GM23338 (cell line): ENCODE results near the gene TTC17. TPM values are rescaled to one million over a fixed set of nuclear protein-coding genes. Genes with fewer than 3 reads are reported as not detected.

Source experiments
- ATAC-seq: fragments of 200-7000 bp; cut with Tn5 transposase; 3 replicates; pipeline ENCODE4 v1.9.1; 2020
- DNase-seq: peaks from one replicate; pipeline ENCODE4 v3.0.0-alpha.2; 2015; ENCODE audit warnings: low spot score
- H2AFZ ChIP-seq: fragments of 200-600 bp; sonication (generic); 2 replicates; pipeline ENCODE4 v1.8.0; 2016; ENCODE audit warnings: antibody characterized with exemption, mild to moderate bottlenecking, moderate library complexity
- H3F3A ChIP-seq: fragments of 200-600 bp; sonication (generic); replicated peaks from 2 replicates; pipeline ENCODE4 v1.8.0; 2017; ENCODE audit warnings: antibody characterized with exemption, mixed run types, low read depth
- H3K27ac ChIP-seq: fragments of 200-600 bp; sonication (generic); 2 replicates; pipeline ENCODE4 v1.6.1; 2016; ENCODE audit warnings: low read depth
- H3K27me3 ChIP-seq: fragments of 200-600 bp; sonication (generic); 2 replicates; pipeline ENCODE4 v1.8.0; 2016; ENCODE audit warnings: mild to moderate bottlenecking, mixed run types, moderate library complexity; ENCODE audit not compliant: insufficient read depth
- H3K36me3 ChIP-seq: fragments of 200-600 bp; sonication (generic); 2 replicates; pipeline ENCODE4 v1.8.0; 2016; ENCODE audit warnings: mild to moderate bottlenecking; ENCODE audit not compliant: insufficient read depth
- H3K4me1 ChIP-seq: fragments of 200-600 bp; sonication (generic); 2 replicates; pipeline ENCODE4 v1.8.0; 2016; ENCODE audit warnings: mild to moderate bottlenecking, moderate library complexity; ENCODE audit not compliant: insufficient read depth
- H3K4me2 ChIP-seq: fragments of 200-600 bp; sonication (generic); 2 replicates; pipeline ENCODE4 v1.7.1; 2017; ENCODE audit warnings: mixed run types
- H3K4me3 ChIP-seq: fragments of 200-600 bp; sonication (generic); 2 replicates; pipeline ENCODE4 v1.6.1; 2016; ENCODE audit warnings: mixed run types
- H3K79me2 ChIP-seq: fragments of 200-600 bp; sonication (generic); replicated peaks from 2 replicates; pipeline ENCODE4 v1.8.0; 2017; ENCODE audit warnings: mild to moderate bottlenecking; ENCODE audit not compliant: insufficient read depth
- H3K9me2 ChIP-seq: fragments of 200-600 bp; sonication (generic); 2 replicates; pipeline ENCODE4 v1.8.0; 2017; ENCODE audit not compliant: insufficient read depth
- H4K20me1 ChIP-seq: fragments of 200-600 bp; sonication (generic); replicated peaks from 2 replicates; pipeline ENCODE4 v1.8.0; 2017; ENCODE audit warnings: mild to moderate bottlenecking; ENCODE audit not compliant: insufficient read depth
- H3K27ac Mint-ChIP-seq: 2 replicates; pipeline ENCODE4 v1.8.0; 2020; ENCODE audit warnings: inconsistent platforms, mild to moderate bottlenecking, moderate library complexity, mixed read lengths
- H3K27me3 Mint-ChIP-seq: 3 replicates; pipeline ENCODE4 v1.8.0; 2022; ENCODE audit warnings: low read depth, mild to moderate bottlenecking, moderate library complexity, mixed read lengths, inconsistent platforms; ENCODE audit not compliant: insufficient read depth, poor library complexity
- H3K36me3 Mint-ChIP-seq: 3 replicates; pipeline ENCODE4 v1.8.0; 2021; ENCODE audit warnings: low read depth, mild to moderate bottlenecking, inconsistent platforms, moderate library complexity, mixed read lengths
- H3K4me1 Mint-ChIP-seq: 3 replicates; pipeline ENCODE4 v1.8.0; 2020; ENCODE audit warnings: mild to moderate bottlenecking, inconsistent platforms, mixed read lengths
- H3K4me3 Mint-ChIP-seq: 3 replicates; pipeline ENCODE4 v1.8.0; 2021; ENCODE audit warnings: moderate library complexity, mild to moderate bottlenecking, inconsistent platforms, mixed read lengths
- H3K9me3 Mint-ChIP-seq: 3 replicates; pipeline ENCODE4 v1.8.0; 2020; ENCODE audit warnings: moderate library complexity, mild to moderate bottlenecking, inconsistent platforms, mixed read lengths
- CREB1 ChIP-seq: fragments of 250-450 bp; sonication (Bioruptor Pico); IDR thresholded peaks from 2 replicates; pipeline ENCODE4 v1.5.0; 2020; ENCODE audit warnings: low read depth, mild to moderate bottlenecking, moderate library complexity
- EZH2 ChIP-seq: fragments of 200-600 bp; sonication (generic); IDR thresholded peaks from one replicate; pipeline ENCODE4 v1.8.0; 2017; ENCODE audit warnings: antibody characterized with exemption, mild to moderate bottlenecking, low read depth; ENCODE audit not compliant: unreplicated experiment
- EZH2phosphoT487 ChIP-seq: fragments of 200-600 bp; sonication (generic); IDR thresholded peaks from one replicate; pipeline ENCODE4 v1.8.1; 2018; ENCODE audit warnings: antibody characterized with exemption; ENCODE audit not compliant: unreplicated experiment
- POLR2AphosphoS5 ChIP-seq: IDR thresholded peaks from 2 replicates; pipeline ENCODE4 v1.6.1; 2016; ENCODE audit warnings: antibody characterized with exemption, low read depth
- STAT1 ChIP-seq: IDR thresholded peaks from one replicate; pipeline ENCODE4 v1.6.1; 2016; ENCODE audit warnings: antibody characterized with exemption; ENCODE audit not compliant: unreplicated experiment
- ZNF331 ChIP-seq: fragments of 250-450 bp; sonication (Bioruptor Pico); IDR thresholded peaks from 2 replicates; pipeline ENCODE4 v1.5.0; 2020; ENCODE audit warnings: low read depth, mild to moderate bottlenecking, moderate library complexity
- polyA plus RNA-seq: library from polyadenylated mRNA; unstranded; fragments of >200 nt; fragmentation: Nextera tagmentation; extraction: Ambion mirVana; gene quantifications from 2 replicates; pipeline ENCODE4 v1.2.1, GENCODE V29; 2016
- total RNA-seq: library from RNA; depleted of rRNA; stranded (reverse); fragments of >200 nt; shearing (Covaris generic); gene quantifications from 2 replicates; pipeline ENCODE4 v1.2.3, GENCODE V29; 2014
- TF ChIP-seq, protein P1 (sequence below): IDR thresholded peaks from one replicate; pipeline ENCODE4 v1.6.1; 2018; ENCODE audit warnings: antibody characterized with exemption; ENCODE audit not compliant: unreplicated experiment
- TF ChIP-seq, protein P2 (sequence below): fragments of 250-450 bp; sonication (Bioruptor Pico); IDR thresholded peaks from 2 replicates; pipeline ENCODE4 v1.5.0; 2020; ENCODE audit warnings: mild to moderate bottlenecking, moderate library complexity

The TTC17 gene
- total and polyA plus RNA-seq, 2 experiments from 2014 or later = 59.3 to 87.9 TPM

DNA sequence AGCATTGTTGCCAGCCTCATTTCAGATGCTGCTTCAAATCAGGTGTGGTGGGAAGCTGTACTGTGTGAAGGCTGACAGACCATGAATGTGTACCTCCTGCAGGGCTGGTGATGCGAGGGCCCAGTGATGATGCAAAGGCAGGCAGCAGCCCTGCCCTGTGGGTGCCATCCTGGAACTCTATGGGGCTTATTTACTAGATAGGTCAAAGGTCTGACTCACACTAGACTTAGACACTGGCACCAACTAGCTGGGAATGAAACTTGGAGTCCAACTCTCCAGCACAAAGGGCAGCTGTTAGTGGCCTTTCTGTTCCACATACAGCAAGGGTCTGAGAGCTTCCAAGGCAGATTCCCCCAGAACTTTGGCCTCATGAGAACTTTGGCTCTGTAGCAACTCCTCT, 138.4 kb downstream of the TTC17 start:
- Histone ChIP-seq H3F3A (no peaks in the 10 kb centered on the region), H3K4me1 (no peaks in the 10 kb centered on the region), H3K27ac (no peak overlapping the region), H3K79me2 (no peaks in the 10 kb centered on the region), H2AFZ (no peak overlapping the region), H3K4me3 (no peak overlapping the region), H3K9me2 (no peaks in the 10 kb centered on the region), H3K27me3 (no peaks in the 10 kb centered on the region), H3K4me2 (no peak overlapping the region), H4K20me1 (no peaks in the 10 kb centered on the region), H3K36me3 (peaks cover 6% of the 10 kb centered on the region; the same call in 1 of the 2 replicates)
- TF ChIP-seq CREB1 (CRISPR knock-in tag) (no peak), EZH2phosphoT487 (no peak), EZH2 (no peak), STAT1 (no peak), ZNF331 (CRISPR knock-in tag) (no peak), POLR2AphosphoS5 (no peak)
- TF ChIP-seq, protein P1, sequence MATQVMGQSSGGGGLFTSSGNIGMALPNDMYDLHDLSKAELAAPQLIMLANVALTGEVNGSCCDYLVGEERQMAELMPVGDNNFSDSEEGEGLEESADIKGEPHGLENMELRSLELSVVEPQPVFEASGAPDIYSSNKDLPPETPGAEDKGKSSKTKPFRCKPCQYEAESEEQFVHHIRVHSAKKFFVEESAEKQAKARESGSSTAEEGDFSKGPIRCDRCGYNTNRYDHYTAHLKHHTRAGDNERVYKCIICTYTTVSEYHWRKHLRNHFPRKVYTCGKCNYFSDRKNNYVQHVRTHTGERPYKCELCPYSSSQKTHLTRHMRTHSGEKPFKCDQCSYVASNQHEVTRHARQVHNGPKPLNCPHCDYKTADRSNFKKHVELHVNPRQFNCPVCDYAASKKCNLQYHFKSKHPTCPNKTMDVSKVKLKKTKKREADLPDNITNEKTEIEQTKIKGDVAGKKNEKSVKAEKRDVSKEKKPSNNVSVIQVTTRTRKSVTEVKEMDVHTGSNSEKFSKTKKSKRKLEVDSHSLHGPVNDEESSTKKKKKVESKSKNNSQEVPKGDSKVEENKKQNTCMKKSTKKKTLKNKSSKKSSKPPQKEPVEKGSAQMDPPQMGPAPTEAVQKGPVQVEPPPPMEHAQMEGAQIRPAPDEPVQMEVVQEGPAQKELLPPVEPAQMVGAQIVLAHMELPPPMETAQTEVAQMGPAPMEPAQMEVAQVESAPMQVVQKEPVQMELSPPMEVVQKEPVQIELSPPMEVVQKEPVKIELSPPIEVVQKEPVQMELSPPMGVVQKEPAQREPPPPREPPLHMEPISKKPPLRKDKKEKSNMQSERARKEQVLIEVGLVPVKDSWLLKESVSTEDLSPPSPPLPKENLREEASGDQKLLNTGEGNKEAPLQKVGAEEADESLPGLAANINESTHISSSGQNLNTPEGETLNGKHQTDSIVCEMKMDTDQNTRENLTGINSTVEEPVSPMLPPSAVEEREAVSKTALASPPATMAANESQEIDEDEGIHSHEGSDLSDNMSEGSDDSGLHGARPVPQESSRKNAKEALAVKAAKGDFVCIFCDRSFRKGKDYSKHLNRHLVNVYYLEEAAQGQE = no peak
- TF ChIP-seq, protein P2, sequence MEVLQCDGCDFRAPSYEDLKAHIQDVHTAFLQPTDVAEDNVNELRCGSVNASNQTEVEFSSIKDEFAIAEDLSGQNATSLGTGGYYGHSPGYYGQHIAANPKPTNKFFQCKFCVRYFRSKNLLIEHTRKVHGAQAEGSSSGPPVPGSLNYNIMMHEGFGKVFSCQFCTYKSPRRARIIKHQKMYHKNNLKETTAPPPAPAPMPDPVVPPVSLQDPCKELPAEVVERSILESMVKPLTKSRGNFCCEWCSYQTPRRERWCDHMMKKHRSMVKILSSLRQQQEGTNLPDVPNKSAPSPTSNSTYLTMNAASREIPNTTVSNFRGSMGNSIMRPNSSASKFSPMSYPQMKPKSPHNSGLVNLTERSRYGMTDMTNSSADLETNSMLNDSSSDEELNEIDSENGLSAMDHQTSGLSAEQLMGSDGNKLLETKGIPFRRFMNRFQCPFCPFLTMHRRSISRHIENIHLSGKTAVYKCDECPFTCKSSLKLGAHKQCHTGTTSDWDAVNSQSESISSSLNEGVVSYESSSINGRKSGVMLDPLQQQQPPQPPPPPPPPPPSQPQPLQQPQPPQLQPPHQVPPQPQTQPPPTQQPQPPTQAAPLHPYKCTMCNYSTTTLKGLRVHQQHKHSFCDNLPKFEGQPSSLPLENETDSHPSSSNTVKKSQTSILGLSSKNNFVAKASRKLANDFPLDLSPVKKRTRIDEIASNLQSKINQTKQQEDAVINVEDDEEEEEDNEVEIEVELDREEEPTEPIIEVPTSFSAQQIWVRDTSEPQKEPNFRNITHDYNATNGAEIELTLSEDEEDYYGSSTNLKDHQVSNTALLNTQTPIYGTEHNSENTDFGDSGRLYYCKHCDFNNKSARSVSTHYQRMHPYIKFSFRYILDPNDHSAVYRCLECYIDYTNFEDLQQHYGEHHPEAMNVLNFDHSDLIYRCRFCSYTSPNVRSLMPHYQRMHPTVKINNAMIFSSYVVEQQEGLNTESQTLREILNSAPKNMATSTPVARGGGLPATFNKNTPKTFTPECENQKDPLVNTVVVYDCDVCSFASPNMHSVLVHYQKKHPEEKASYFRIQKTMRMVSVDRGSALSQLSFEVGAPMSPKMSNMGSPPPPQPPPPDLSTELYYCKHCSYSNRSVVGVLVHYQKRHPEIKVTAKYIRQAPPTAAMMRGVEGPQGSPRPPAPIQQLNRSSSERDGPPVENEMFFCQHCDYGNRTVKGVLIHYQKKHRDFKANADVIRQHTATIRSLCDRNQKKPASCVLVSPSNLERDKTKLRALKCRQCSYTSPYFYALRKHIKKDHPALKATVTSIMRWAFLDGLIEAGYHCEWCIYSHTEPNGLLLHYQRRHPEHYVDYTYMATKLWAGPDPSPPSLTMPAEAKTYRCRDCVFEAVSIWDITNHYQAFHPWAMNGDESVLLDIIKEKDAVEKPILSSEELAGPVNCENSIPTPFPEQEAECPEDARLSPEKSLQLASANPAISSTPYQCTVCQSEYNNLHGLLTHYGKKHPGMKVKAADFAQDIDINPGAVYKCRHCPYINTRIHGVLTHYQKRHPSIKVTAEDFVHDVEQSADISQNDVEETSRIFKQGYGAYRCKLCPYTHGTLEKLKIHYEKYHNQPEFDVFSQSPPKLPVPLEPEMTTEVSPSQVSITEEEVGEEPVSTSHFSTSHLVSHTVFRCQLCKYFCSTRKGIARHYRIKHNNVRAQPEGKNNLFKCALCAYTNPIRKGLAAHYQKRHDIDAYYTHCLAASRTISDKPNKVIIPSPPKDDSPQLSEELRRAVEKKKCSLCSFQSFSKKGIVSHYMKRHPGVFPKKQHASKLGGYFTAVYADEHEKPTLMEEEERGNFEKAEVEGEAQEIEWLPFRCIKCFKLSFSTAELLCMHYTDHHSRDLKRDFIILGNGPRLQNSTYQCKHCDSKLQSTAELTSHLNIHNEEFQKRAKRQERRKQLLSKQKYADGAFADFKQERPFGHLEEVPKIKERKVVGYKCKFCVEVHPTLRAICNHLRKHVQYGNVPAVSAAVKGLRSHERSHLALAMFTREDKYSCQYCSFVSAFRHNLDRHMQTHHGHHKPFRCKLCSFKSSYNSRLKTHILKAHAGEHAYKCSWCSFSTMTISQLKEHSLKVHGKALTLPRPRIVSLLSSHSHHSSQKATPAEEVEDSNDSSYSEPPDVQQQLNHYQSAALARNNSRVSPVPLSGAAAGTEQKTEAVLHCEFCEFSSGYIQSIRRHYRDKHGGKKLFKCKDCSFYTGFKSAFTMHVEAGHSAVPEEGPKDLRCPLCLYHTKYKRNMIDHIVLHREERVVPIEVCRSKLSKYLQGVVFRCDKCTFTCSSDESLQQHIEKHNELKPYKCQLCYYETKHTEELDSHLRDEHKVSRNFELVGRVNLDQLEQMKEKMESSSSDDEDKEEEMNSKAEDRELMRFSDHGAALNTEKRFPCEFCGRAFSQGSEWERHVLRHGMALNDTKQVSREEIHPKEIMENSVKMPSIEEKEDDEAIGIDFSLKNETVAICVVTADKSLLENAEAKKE = no peak
- Mint-ChIP-seq H3K27me3 (peaks cover 4% of the 10 kb centered on the region), H3K27ac (no peak overlapping the region), H3K4me1 (no peaks in the 10 kb centered on the region), H3K36me3 (peaks cover 22% of the 10 kb centered on the region; the same call in 2 of the 3 replicates), H3K9me3 (peaks cover 6% of the 10 kb centered on the region; the same call in 1 of the 3 replicates), H3K4me3 (no peak overlapping the region)
- DNase-seq = no peak
- ATAC-seq = no peak
